Measurements from ENCODE around the gene IL12B.

DNA sequence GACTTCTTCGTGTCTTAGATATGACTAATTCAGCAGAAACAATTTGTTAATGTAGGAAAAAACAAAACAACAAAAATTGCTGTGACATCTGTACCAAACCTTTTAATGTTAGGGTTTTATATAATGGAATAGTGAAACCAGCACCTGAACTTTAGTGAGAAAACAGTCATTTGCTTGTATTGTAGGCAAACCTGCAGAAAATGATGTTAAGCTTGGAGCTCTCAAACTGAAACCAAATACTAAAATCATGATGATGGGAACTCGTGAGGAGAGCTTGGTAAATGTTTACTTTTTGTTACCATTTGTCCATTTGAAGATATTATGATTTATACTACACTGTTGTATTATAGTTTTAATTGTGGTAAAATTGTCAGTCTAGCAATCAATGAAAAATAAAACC is 60.6 kb downstream of the IL12B start:
- TF ChIP-seq CTCF (IDR thresholded peaks at IDR 0.05; ENCODE audit: insufficient read depth, low read length, poor library complexity, severe bottlenecking) (no peak), EZH2phosphoT487 (conservative IDR thresholded peaks at IDR 0.05; ENCODE audit: low read length) (no peak)
